Brain microvascular endothelial cell (primary cell): ENCODE measurements around the gene ARMH4.
"Not testable (repeated sequence)": the region's sequence is repeated elsewhere in the genome, so short reads cannot be mapped to it uniquely, and the experiment has no call there.

Experiments used
- DNase-seq: peaks from one replicate; pipeline ENCODE4 v3.0.0-alpha.2; 2020
- H3K27ac ChIP-seq: fragments of 250-450 bp; sonication (Bioruptor Pico); 2 replicates; pipeline ENCODE4 v1.5.1; 2020; ENCODE audit warnings: mild to moderate bottlenecking, moderate library complexity
- H3K27me3 ChIP-seq: fragments of 250-450 bp; sonication (Bioruptor Pico); replicated peaks from 2 replicates; pipeline ENCODE4 v1.5.1; 2020; ENCODE audit warnings: mild to moderate bottlenecking
- H3K36me3 ChIP-seq: fragments of 250-450 bp; sonication (Bioruptor Pico); replicated peaks from 2 replicates; pipeline ENCODE4 v1.5.1; 2020; ENCODE audit warnings: mild to moderate bottlenecking
- H3K4me3 ChIP-seq: 2 replicates; pipeline ENCODE4 v1.5.1; 2011; ENCODE audit warnings: low read depth, mild to moderate bottlenecking, control low read depth, low read length, moderate library complexity
- in situ Hi-C: cut with HindIII; loops from 2 replicates; pipeline ENCODE4 v1.10.0; 2017; ENCODE audit warnings: low sequenced_read_pairs, low pct_ligation_motif_present
- TF ChIP-seq, protein P1 (sequence below): IDR thresholded peaks from 2 replicates; pipeline ENCODE4 v1.5.1; 2011; ENCODE audit warnings: low read depth, mild to moderate bottlenecking, moderate library complexity, low read length, control low read depth, inconsistent platforms; ENCODE audit errors: missing control alignments

Gene ARMH4

DNA sequence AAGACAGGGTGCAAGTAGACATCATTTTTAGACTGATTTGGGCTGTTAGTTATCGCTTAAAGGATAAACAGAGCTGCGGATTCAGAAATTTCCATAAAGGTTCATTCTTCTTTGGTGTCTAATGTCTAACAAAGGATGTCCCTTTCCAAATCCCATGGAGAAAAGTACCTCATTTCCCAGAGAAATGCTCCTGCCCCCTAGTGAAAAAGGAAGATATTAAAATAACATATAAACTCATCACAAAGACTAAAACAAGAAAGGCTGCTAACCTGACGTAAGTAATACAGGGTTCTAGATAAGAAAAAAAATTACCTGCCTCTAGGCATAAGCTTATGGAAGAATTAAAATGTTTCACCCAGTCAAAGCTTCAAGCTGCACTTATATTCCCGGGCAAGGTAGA lies 22.8 kb downstream of the ARMH4 start:
- in situ Hi-C loops, result no loop called here
- TF ChIP-seq, protein P1, sequence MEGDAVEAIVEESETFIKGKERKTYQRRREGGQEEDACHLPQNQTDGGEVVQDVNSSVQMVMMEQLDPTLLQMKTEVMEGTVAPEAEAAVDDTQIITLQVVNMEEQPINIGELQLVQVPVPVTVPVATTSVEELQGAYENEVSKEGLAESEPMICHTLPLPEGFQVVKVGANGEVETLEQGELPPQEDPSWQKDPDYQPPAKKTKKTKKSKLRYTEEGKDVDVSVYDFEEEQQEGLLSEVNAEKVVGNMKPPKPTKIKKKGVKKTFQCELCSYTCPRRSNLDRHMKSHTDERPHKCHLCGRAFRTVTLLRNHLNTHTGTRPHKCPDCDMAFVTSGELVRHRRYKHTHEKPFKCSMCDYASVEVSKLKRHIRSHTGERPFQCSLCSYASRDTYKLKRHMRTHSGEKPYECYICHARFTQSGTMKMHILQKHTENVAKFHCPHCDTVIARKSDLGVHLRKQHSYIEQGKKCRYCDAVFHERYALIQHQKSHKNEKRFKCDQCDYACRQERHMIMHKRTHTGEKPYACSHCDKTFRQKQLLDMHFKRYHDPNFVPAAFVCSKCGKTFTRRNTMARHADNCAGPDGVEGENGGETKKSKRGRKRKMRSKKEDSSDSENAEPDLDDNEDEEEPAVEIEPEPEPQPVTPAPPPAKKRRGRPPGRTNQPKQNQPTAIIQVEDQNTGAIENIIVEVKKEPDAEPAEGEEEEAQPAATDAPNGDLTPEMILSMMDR, result peak; percentile 24
- Histone ChIP-seq H3K27me3 (no peaks in the 10 kb centered on the region), H3K4me3 (no peak overlapping the region), H3K27ac (no peak overlapping the region), H3K36me3 (no peaks in the 10 kb centered on the region)
- no peak for DNase-seq

DNA sequence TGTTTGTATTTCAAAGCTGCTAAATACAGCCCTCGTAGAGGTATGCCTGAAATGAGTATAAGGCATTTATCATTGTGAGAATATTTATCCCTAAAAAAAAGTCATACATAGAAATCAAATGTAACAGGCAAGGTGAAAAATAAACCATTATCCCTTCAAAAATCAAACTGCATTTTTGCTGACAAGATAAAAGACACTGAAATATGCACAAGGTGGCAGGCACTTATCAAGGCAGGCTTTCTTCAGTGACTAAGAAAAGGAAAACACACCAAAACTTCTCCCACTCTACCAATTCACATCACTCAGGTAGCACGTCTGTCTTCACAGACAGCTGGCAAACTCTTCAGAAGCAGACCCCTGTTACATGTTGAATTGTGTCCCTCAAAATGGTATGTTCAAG lies 23.6 kb downstream of the ARMH4 start:
- Histone ChIP-seq H3K4me3 (no peak overlapping the region), H3K27ac (no peak overlapping the region), H3K27me3 (no peaks in the 10 kb centered on the region), H3K36me3 (no peaks in the 10 kb centered on the region)
- DNase-seq, result no peak
- in situ Hi-C loops, result no loop called here
- TF ChIP-seq, protein P1, result no peak

DNA sequence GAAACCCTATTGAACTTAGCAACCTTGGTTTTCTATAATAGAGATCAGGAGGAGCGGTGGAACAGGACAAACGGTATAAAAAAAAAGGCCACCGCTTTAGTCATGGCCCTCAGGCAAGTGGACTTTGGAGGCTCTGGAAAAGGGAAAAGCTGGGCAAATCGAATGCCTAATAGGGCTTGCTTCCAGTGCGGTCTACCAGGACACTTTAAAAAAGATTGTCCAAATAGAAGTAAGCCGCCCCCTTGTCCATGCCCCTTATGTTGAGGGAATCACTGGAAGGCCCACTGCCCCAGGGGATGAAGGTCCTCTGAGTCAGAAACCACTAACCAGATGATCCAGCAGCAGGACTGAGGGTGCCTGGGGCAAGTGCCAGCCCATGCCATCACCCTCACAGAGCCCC lies 29.5 kb downstream of the ARMH4 start:
- in situ Hi-C loops, DNase-seq, H3K36me3 ChIP-seq, H3K27me3 ChIP-seq, H3K4me3 ChIP-seq, H3K27ac ChIP-seq: not testable (repeated sequence)

DNA sequence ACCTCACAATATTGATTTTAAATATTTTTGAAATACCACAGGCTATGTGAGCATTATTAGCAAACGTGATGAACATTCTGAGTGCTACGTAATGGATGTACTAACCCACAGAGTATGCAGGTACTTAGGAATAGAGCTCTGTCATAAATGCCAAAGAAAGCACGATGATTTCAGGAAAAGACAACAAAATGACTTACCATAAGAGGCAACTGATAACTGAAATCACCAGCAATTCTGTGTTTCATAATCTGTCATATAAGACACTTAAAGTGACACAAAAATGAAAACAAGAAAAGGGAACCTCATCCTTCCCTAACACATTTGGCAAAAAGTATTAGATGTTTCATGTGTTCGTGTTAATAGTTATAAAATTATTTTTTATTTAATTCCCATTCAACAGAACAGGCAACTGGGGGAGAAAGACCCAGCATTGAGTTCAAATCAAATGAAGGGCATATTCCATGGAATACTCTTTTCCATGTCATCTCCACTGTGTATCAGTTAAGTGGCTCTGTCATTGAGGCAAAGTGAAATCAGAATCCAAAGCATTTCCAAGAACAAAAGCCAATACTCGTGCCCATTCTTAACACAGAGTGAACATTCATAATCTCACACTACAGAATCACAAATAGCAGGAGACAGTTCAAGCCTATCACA lies 30.4 kb downstream of the ARMH4 start:
- H3K27ac ChIP-seq, result no peak overlapping the region
- H3K4me3 ChIP-seq, result no peak overlapping the region
- H3K27me3 ChIP-seq, result no peaks in the 10 kb centered on the region
- no peak for DNase-seq
- H3K36me3 ChIP-seq, result no peaks in the 10 kb centered on the region
- TF ChIP-seq, protein P1, result no peak
- in situ Hi-C loops, result no loop called here

DNA sequence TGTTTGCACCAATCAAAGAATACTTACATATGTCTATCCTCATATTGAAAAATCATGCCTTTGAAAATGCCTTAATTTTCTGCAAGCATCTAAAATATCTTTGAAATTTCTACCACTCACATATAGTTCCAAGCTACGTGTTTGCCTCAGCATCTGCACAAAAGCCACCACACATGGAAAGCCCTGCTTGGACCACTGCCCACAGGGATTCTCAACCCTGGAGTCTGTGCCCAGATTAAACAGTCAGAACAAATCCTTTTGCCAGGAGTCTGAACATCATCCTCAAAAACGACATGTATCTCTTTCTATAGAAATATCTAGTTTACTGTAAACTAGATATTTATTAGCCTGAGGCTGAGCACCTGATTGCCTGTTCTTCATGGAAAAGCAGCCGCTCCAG lies 32.6 kb downstream of the ARMH4 start:
- H3K27me3 ChIP-seq, result no peaks in the 10 kb centered on the region
- no peak for DNase-seq
- H3K27ac ChIP-seq, result no peak overlapping the region
- in situ Hi-C loops, result no loop called here
- H3K4me3 ChIP-seq, result no peak overlapping the region
- TF ChIP-seq, protein P1, result no peak
- H3K36me3 ChIP-seq, result no peaks in the 10 kb centered on the region

DNA sequence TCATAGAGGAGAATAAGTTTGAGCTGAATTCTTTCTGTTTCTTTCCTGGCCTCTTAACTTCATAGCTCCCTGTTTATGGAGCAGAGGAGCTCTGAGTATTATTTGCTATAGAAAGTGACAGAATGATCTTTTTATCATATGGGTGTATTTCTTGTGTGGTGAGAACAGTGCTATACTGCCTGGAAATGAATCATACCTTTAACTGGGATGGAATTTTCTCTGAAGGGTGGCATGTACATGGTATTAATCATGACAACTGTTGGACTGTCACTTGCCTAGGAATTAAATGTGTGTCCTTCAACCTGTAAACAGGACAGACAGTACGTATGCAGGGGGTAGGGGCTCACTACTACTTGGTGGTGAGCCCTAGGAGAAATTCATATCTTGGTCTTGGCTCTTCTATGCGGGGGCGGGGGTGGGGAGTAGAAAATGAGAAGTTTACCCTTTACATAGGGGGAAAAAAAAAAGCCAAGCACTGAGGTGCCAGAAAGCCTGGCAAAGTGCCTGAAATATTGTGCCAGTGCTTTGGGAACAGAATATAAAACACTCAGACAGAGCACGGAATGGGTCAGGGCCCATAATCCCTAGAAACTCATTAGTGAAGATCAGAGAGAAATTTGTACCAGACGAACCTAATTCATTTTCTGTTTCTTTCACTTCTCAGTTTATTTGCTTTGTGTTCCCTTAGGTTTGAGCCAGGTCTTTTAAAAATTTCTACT lies 33.8 kb downstream of the ARMH4 start:
- in situ Hi-C loops, result no loop called here
- no peaks in the 10 kb centered on the region for H3K27me3 ChIP-seq
- H3K27ac ChIP-seq, result no peak overlapping the region
- H3K4me3 ChIP-seq, result no peak overlapping the region
- TF ChIP-seq, protein P1, result no peak
- no peaks in the 10 kb centered on the region for H3K36me3 ChIP-seq
- no peak for DNase-seq
